Progenitor cell of endocrine pancreas (in vitro differentiated cells): Measurements from ENCODE around the gene RNF123. TPM values are rescaled to one million over a fixed set of nuclear protein-coding genes. Genes with fewer than 3 reads are reported as not detected.
"Not testable (repeated sequence)": the region's sequence is repeated elsewhere in the genome, so short reads cannot be mapped to it uniquely, and the experiment has no call there.

Experiments
- DNase-seq: peaks from one replicate; pipeline ENCODE4 v3.0.0; 2021; ENCODE audit warnings: low spot score; ENCODE audit not compliant: unreplicated experiment
- H3K27ac Mint-ChIP-seq: 2 replicates; pipeline ENCODE4 v1.8.0; 2021; ENCODE audit warnings: mild to moderate bottlenecking, moderate library complexity, mixed read lengths
- H3K27me3 Mint-ChIP-seq: 2 replicates; pipeline ENCODE4 v1.8.0; 2021; ENCODE audit warnings: mixed read lengths
- H3K36me3 Mint-ChIP-seq: 2 replicates; pipeline ENCODE4 v1.8.0; 2022; ENCODE audit warnings: mixed read lengths; ENCODE audit not compliant: insufficient read depth
- H3K4me1 Mint-ChIP-seq: 2 replicates; pipeline ENCODE4 v1.8.0; 2021; ENCODE audit warnings: low read depth, mixed read lengths
- H3K4me3 Mint-ChIP-seq: 2 replicates; pipeline ENCODE4 v1.8.0; 2021; ENCODE audit warnings: low read depth, mild to moderate bottlenecking, moderate library complexity, mixed read lengths
- H3K9me3 Mint-ChIP-seq: 2 replicates; pipeline ENCODE4 v1.8.0; 2021; ENCODE audit warnings: low read depth, mixed read lengths
- total RNA-seq: library from RNA; stranded (reverse); gene quantifications from 2 replicates; pipeline ENCODE4 v1.2.1, GENCODE V29; 2021
- TF ChIP-seq, protein P1 (sequence below): fragments of 200-600 bp; sonication (generic); IDR thresholded peaks from one replicate; pipeline ENCODE4 v1.5.0; 2021; ENCODE audit warnings: antibody characterized with exemption, mild to moderate bottlenecking; ENCODE audit not compliant: unreplicated experiment

RNF123 gene
- total RNA-seq, 1 donor from 2014 or later, result 52.2 TPM

DNA sequence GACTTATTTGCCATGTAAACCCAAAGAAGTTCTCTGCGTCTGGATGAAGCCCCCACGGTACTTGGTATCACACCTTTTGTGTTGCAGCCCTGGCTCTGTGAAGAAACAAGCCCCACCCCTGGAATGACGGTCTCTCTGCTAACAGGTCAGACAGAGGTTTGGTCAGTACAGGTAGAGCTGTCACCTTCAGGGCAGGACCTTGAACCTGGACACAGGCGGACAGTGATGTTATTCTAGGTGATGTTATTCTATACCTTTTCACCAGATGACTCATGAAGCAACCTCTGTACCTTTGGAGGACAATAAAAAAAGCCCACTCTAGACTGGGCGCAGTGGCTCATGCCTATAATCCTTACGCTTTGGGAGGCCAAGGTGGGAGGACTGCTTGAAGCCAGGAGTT lies 45.4 kb downstream of the RNF123 start:
- TF ChIP-seq, protein P1, sequence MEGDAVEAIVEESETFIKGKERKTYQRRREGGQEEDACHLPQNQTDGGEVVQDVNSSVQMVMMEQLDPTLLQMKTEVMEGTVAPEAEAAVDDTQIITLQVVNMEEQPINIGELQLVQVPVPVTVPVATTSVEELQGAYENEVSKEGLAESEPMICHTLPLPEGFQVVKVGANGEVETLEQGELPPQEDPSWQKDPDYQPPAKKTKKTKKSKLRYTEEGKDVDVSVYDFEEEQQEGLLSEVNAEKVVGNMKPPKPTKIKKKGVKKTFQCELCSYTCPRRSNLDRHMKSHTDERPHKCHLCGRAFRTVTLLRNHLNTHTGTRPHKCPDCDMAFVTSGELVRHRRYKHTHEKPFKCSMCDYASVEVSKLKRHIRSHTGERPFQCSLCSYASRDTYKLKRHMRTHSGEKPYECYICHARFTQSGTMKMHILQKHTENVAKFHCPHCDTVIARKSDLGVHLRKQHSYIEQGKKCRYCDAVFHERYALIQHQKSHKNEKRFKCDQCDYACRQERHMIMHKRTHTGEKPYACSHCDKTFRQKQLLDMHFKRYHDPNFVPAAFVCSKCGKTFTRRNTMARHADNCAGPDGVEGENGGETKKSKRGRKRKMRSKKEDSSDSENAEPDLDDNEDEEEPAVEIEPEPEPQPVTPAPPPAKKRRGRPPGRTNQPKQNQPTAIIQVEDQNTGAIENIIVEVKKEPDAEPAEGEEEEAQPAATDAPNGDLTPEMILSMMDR, result no peak
- H3K4me1 Mint-ChIP-seq, result no peaks in the 10 kb centered on the region
- H3K9me3 Mint-ChIP-seq, result no peaks in the 10 kb centered on the region
- no peak overlapping the region for H3K4me3 Mint-ChIP-seq
- no peak overlapping the region for H3K27ac Mint-ChIP-seq
- H3K36me3 Mint-ChIP-seq, result peaks cover 28% of the 10 kb centered on the region
- DNase-seq, result no peak
- no peaks in the 10 kb centered on the region for H3K27me3 Mint-ChIP-seq

DNA sequence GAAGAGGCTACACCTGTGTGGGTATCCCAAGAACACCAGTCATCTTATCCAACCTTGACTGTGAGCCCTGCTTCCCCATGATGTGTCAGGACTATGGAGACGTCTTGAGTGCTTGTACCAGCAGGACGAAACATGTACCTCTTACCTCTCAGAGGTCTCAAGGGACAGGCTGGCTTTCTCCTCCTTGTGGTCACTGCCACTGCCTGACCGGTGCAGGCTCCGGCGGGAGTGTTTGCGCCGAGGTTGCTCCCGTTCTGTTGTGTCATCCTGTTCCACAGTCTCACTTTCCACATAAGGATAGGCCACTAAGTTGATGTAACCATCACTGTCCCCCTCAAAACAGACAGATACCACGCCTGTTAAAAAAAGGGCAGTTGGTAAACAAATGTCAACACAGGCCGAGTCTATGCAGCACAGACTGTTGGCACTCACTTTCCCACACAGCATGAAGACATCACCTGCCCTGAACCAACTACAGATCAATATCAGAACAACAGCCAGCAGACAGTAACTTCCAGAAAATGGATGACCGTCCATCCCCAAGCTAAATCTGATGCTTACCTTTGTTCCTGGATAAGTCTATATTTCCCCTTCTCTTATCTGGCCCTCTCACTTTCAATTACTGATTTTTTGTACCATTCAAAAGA lies 48.8 kb downstream of the RNF123 start:
- Mint-ChIP-seq H3K36me3 (peaks cover 17% of the 10 kb centered on the region), H3K27me3 (no peaks in the 10 kb centered on the region), H3K4me3 (no peak overlapping the region), H3K27ac (no peak overlapping the region), H3K4me1 (no peaks in the 10 kb centered on the region), H3K9me3 (no peaks in the 10 kb centered on the region)
- DNase-seq, result no peak
- TF ChIP-seq, protein P1, result no peak

DNA sequence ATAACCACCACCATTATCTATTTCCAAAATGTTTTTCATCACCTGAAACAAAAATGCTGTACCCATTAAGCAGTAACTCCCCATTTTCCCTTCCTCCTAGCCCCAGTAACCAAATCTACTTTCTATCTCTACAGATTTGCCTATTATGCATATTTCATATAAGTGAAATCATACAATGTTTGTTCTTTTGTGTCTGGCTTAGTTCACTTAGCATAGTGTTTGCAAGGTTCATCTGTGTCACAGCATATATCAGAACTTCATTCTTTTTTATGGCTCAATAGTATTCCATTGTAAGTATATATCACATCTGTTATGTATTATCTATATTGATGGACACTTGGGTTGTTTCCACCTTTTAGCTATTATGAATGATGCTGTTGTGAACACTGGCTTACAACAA lies 51.1 kb downstream of the RNF123 start:
- H3K4me3 Mint-ChIP-seq, result no peak overlapping the region
- TF ChIP-seq, protein P1, result no peak
- H3K36me3 Mint-ChIP-seq, result peaks cover 14% of the 10 kb centered on the region
- H3K27me3 Mint-ChIP-seq, result no peaks in the 10 kb centered on the region
- H3K4me1 Mint-ChIP-seq, result no peaks in the 10 kb centered on the region
- DNase-seq, result no peak
- no peak overlapping the region for H3K27ac Mint-ChIP-seq
- no peaks in the 10 kb centered on the region for H3K9me3 Mint-ChIP-seq

DNA sequence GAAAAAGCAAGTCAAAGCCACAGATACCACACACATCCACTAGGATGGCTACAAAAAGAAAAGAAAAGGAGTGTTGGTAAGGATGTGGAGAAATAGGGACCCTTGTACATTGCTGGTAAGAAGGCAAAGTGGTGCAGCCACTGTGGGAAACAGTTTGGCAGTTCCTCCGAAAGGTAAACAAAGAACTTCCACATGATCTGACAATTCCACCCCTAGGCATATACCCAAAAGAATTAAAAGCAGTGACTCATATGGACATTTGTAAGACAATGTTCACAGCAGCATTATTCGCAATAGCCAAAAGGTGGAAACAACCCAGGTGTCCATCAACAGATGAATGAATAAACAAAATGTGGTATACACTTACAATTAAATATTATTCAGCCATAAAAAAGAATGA lies 56.6 kb downstream of the RNF123 start:
- no peak for DNase-seq
- TF ChIP-seq, protein P1, result no peak
- H3K27ac Mint-ChIP-seq, result no peak overlapping the region
- no peaks in the 10 kb centered on the region for H3K9me3 Mint-ChIP-seq
- H3K4me1 Mint-ChIP-seq, result peaks cover 2% of the 10 kb centered on the region
- peaks cover 3% of the 10 kb centered on the region for H3K36me3 Mint-ChIP-seq
- H3K27me3 Mint-ChIP-seq, result no peaks in the 10 kb centered on the region
- H3K4me3 Mint-ChIP-seq, result no peak overlapping the region

DNA sequence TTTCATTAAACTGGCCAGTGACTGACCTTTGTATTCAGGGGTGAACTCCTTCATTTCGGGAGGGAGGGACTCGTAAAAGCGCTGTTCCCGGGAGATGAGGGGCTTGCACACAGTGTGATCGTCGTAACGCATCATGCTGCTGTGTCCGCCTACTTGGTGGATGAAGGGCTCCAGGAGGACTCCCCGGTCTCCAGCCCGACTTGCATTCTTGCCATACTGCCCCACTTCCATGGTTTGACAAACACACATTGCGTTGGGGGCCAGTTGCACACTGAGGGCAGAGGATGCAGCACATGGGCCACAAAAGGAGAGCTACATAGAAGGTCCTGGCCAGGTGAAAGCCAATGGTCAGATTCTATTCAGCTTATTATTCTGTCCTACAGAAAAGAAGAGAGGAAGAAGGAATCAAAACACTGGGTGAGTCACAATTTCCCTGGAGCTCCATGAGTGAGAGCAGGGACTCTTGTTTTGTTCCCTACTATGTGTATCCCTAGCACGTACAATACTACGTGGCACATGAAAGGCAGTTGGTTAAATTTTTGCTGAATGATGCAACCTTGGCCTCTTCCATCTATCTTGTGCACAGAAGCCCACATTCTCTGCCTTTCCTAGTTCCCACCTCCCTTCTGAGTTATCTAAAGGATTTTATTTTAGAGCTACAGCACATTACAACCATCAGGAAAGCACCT lies 58.6 kb downstream of the RNF123 start:
- TF ChIP-seq, protein P1, result no peak
- Mint-ChIP-seq H3K9me3 (no peaks in the 10 kb centered on the region), H3K36me3 (peaks cover 3% of the 10 kb centered on the region)

DNA sequence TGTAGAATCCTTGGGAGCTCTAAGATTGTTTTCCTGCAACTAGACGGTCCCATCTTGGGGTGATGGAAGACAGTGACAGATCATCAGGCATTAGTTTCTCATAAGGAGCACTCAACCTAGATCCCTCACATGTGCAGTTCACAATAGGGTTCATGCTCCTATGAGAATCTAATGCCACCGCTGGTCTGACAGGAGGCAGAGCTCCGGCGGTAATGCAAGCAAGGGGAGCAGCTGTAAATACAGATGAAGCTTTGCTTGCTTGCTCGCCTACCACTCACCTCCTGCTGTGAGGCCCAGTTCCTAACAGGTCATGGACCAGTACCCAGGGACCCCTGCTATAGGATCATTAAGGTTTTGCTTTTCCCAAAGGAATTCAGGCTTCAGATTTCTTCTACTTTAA lies 59.5 kb downstream of the RNF123 start:
- not testable (repeated sequence) for DNase-seq, H3K4me3 Mint-ChIP-seq, H3K36me3 Mint-ChIP-seq, H3K27me3 Mint-ChIP-seq, H3K4me1 Mint-ChIP-seq, H3K27ac Mint-ChIP-seq, H3K9me3 Mint-ChIP-seq

More for the DNA sequence above, 58.6 kb downstream of the RNF123 start:
- Mint-ChIP-seq H3K4me3 (no peak overlapping the region), H3K4me1 (peaks cover 2% of the 10 kb centered on the region), H3K27me3 (no peaks in the 10 kb centered on the region), H3K27ac (no peak overlapping the region)
- DNase-seq, result no peak
